BLaER1 treated with 17β-estradiol and CSF1 and Interleukin-3, amounts not matched to agents 10 nM and 100 nM (cell line): Measurements from ENCODE around the gene PSTPIP1.
A peak's percentile ranks its signal among the peaks of the same experiment; 100 is the strongest.

Experiments
- H3K27ac ChIP-seq, 11 experiments: shearing (Covaris generic); formaldehyde crosslinking; 2 replicates each; pipeline ENCODE4 v1.8.1; 2022
- H3K27me3 ChIP-seq, 11 experiments: shearing (Covaris generic); formaldehyde crosslinking; 2 replicates each; pipeline ENCODE4 v1.8.1; 2022
- H3K36me3 ChIP-seq, 11 experiments: shearing (Covaris generic); formaldehyde crosslinking; 2 replicates each; pipeline ENCODE4 v1.8.1; 2022
- H3K4me1 ChIP-seq, 10 experiments: shearing (Covaris generic); formaldehyde crosslinking; 2 replicates each; pipeline ENCODE4 v1.8.1; 2022
- H3K4me2 ChIP-seq, 11 experiments: shearing (Covaris generic); formaldehyde crosslinking; 2 replicates each; pipeline ENCODE4 v1.8.1; 2022
- H3K4me3 ChIP-seq, 10 experiments: shearing (Covaris generic); formaldehyde crosslinking; 2 replicates each; pipeline ENCODE4 v1.8.1; 2022
- H3K9ac ChIP-seq, 11 experiments: shearing (Covaris generic); formaldehyde crosslinking; 2 replicates each; pipeline ENCODE4 v1.8.1; 2022
- H3K9me3 ChIP-seq, 11 experiments: shearing (Covaris generic); formaldehyde crosslinking; replicated peaks in 1 of 11; 2 replicates each; pipeline ENCODE4 v1.8.1; 2022
- H4K20me1 ChIP-seq, 11 experiments: shearing (Covaris generic); formaldehyde crosslinking; 2 replicates each; pipeline ENCODE4 v1.8.1; 2022
- Cebpa-rat ChIP-seq, 11 experiments: shearing (Covaris generic); IDR thresholded peaks; 2 replicates each; pipeline ENCODE4 v1.8.1; 2022

Gene PSTPIP1

GRCh38 chr15:77067691-77068367 lies 72.9 kb downstream of the PSTPIP1 start:
- Histone ChIP-seq H3K27ac (peak overlapping the region in 7 of 11 experiments; percentile 5 to 76 (median 69); a peak in 10 of 22 replicates), H3K9ac (peak overlapping the region in 4 of 11 experiments; percentile 50 to 65 (median 58); a peak in 9 of 22 replicates), H3K4me2 (peak overlapping the region; percentile 43 to 97 (median 90)), H3K9me3 (no peaks in the 10 kb centered on the region), H3K27me3 (no peaks in the 10 kb centered on the region), H3K36me3 (peaks cover 0 to 56% (median 24%) of the 10 kb centered on the region in 11 experiments; a peak in 13 of 22 replicates), H3K4me1 (peaks cover 39 to 75% (median 57%) of the 10 kb centered on the region in 10 experiments), H3K4me3 (peak overlapping the region in 2 of 10 experiments; percentile 6 to 11; a peak in 1 of 20 replicates), H4K20me1 (peaks cover 8 to 79% (median 72%) of the 10 kb centered on the region in 11 experiments; a peak in 20 of 22 replicates)
- TF ChIP-seq Cebpa-rat (IDR thresholded peaks at IDR 0.05) = no peak

GRCh38 chr15:77068633-77069032 lies 73.7 kb downstream of the PSTPIP1 start:
- no peaks in the 10 kb centered on the region for H3K9me3 ChIP-seq
- H3K4me1 ChIP-seq = peaks cover 37 to 67% (median 52%) of the 10 kb centered on the region in 10 experiments
- no peak overlapping the region; a peak in 1 of 22 replicates for H3K27ac ChIP-seq
- H3K27me3 ChIP-seq = no peaks in the 10 kb centered on the region
- peaks cover 0 to 48% (median 21%) of the 10 kb centered on the region in 11 experiments; a peak in 13 of 22 replicates for H3K36me3 ChIP-seq
- H4K20me1 ChIP-seq = peaks cover 8 to 70% (median 65%) of the 10 kb centered on the region in 11 experiments; a peak in 20 of 22 replicates
- no peak for TF ChIP-seq Cebpa-rat (IDR thresholded peaks at IDR 0.05)
- peak overlapping the region; percentile 83 to 97 (median 92); a peak in 21 of 22 replicates for H3K4me2 ChIP-seq
- H3K9ac ChIP-seq = no peak overlapping the region
- H3K4me3 ChIP-seq = no peak overlapping the region

- no peak for TF ChIP-seq Cebpa-rat (IDR thresholded peaks at IDR 0.05)
- Histone ChIP-seq H4K20me1 (peaks cover 8 to 61% (median 55%) of the 10 kb centered on the region in 11 experiments; a peak in 20 of 22 replicates), H3K4me2 (peak overlapping the region; percentile 83 to 97 (median 92)), H3K4me3 (peak overlapping the region; percentile 83 to 98 (median 92)), H3K36me3 (peaks cover 0 to 40% (median 16%) of the 10 kb centered on the region in 11 experiments; a peak in 13 of 22 replicates), H3K4me1 (peaks cover 34 to 58% (median 45%) of the 10 kb centered on the region in 10 experiments), H3K27ac (peak overlapping the region; percentile 85 to 99 (median 96); a peak in 21 of 22 replicates), H3K9ac (peak overlapping the region; percentile 93 to 100 (median 98)), H3K9me3 (no peaks in the 10 kb centered on the region), H3K27me3 (no peaks in the 10 kb centered on the region)
Observed at GRCh38 chr15:77069521-77070121, 74.7 kb downstream of the PSTPIP1 start.

- H3K9me3 ChIP-seq = no peaks in the 10 kb centered on the region
- H3K27me3 ChIP-seq = no peaks in the 10 kb centered on the region
- TF ChIP-seq Cebpa-rat (IDR thresholded peaks at IDR 0.05) = no peak
- H3K9ac ChIP-seq = peak overlapping the region; percentile 93 to 100 (median 98)
- H3K27ac ChIP-seq = peak overlapping the region; percentile 85 to 99 (median 96)
- peaks cover 0 to 39% (median 16%) of the 10 kb centered on the region in 11 experiments; a peak in 13 of 22 replicates for H3K36me3 ChIP-seq
- peak overlapping the region; percentile 83 to 97 (median 92) for H3K4me2 ChIP-seq
- H3K4me1 ChIP-seq = peaks cover 28 to 52% (median 40%) of the 10 kb centered on the region in 10 experiments
- H3K4me3 ChIP-seq = peak overlapping the region; percentile 83 to 98 (median 92)
- H4K20me1 ChIP-seq = peaks cover 8 to 55% (median 50%) of the 10 kb centered on the region in 11 experiments; a peak in 20 of 22 replicates
Observed at GRCh38 chr15:77070180-77070494, 75.2 kb downstream of the PSTPIP1 start.

- H3K27ac ChIP-seq = peak within 1 kb of the TSS; percentile 85 to 99 (median 96)
- peaks cover 8 to 50% (median 44%) of the 10 kb centered on the region in 11 experiments; a peak in 20 of 22 replicates for H4K20me1 ChIP-seq
- H3K4me1 ChIP-seq = peaks cover 23 to 47% (median 35%) of the 10 kb centered on the region in 10 experiments
Observed at GRCh38 chr15:77070495-77071304, 75.8 kb downstream of the PSTPIP1 start, which contains the start of gene TSPAN3. TSS of gene TSPAN3 (minus strand) at chr15:77071109. CDS start at chr15:77070954, 155 bp downstream.

GRCh38 chr15:77071305-77072223 lies 76.6 kb downstream of the PSTPIP1 start:
- H3K36me3 ChIP-seq = peaks cover 0 to 25% (median 12%) of the 10 kb centered on the region in 11 experiments; a peak in 13 of 22 replicates
- peak overlapping the region in 9 of 11 experiments; percentile 93 to 99 (median 96); a peak in 12 of 22 replicates for H3K27ac ChIP-seq
- H3K9me3 ChIP-seq = no peaks in the 10 kb centered on the region
- H4K20me1 ChIP-seq = peaks cover 8 to 41% (median 36%) of the 10 kb centered on the region in 11 experiments; a peak in 20 of 22 replicates
- peaks cover 23 to 41% (median 35%) of the 10 kb centered on the region in 10 experiments for H3K4me1 ChIP-seq
- peak overlapping the region; percentile 16 to 95 (median 44); a peak in 17 of 22 replicates for H3K4me2 ChIP-seq
- peak overlapping the region in 9 of 11 experiments; percentile 93 to 100 (median 99); a peak in 16 of 22 replicates for H3K9ac ChIP-seq
- no peak for TF ChIP-seq Cebpa-rat (IDR thresholded peaks at IDR 0.05)
- H3K27me3 ChIP-seq = no peaks in the 10 kb centered on the region
- peak overlapping the region in 9 of 10 experiments; percentile 83 to 98 (median 93); a peak in 13 of 20 replicates for H3K4me3 ChIP-seq

More at GRCh38 chr15:77070495-77071304, 75.8 kb downstream of the PSTPIP1 start, which contains the start of gene TSPAN3:
- H3K27me3 ChIP-seq = no peaks in the 10 kb centered on the region
- peak within 1 kb of the TSS; percentile 83 to 97 (median 92) for H3K4me2 ChIP-seq
- no peak for TF ChIP-seq Cebpa-rat (IDR thresholded peaks at IDR 0.05)
- H3K9me3 ChIP-seq = no peaks in the 10 kb centered on the region
- H3K36me3 ChIP-seq = peaks cover 0 to 34% (median 16%) of the 10 kb centered on the region in 11 experiments; a peak in 13 of 22 replicates
- peak within 1 kb of the TSS; percentile 83 to 98 (median 92) for H3K4me3 ChIP-seq
- H3K9ac ChIP-seq = peak within 1 kb of the TSS; percentile 93 to 100 (median 98)

GRCh38 chr15:77074350-77074749 lies 79.4 kb downstream of the PSTPIP1 start:
- TF ChIP-seq Cebpa-rat (IDR thresholded peaks at IDR 0.05) = no peak
- no peak overlapping the region for H3K9ac ChIP-seq
- H3K9me3 ChIP-seq = no peaks in the 10 kb centered on the region
- peaks cover 5 to 18% (median 10%) of the 10 kb centered on the region in 10 experiments for H3K4me1 ChIP-seq
- H3K36me3 ChIP-seq = peaks cover 0 to 5% (median 0%) of the 10 kb centered on the region in 11 experiments; a peak in 5 of 22 replicates
- H3K27ac ChIP-seq = no peak overlapping the region
- no peak overlapping the region for H3K4me3 ChIP-seq
- no peaks in the 10 kb centered on the region for H3K27me3 ChIP-seq
- no peak overlapping the region for H3K4me2 ChIP-seq
- H4K20me1 ChIP-seq = peaks cover 0 to 14% (median 12%) of the 10 kb centered on the region in 11 experiments; a peak in 16 of 22 replicates
